22Rv1 (cell line): ENCODE measurements around the gene FPR1.

Source experiments
- CTCF ChIP-seq: fragments of 450-650 bp; IDR thresholded peaks from 2 replicates; pipeline ENCODE4 v1.5.1; 2017; ENCODE audit warnings: mild to moderate bottlenecking
- ZFX ChIP-seq: fragments of 450-650 bp; IDR thresholded peaks from 2 replicates; pipeline ENCODE4 v1.6.1; 2017; ENCODE audit warnings: antibody characterized with exemption, borderline replicate concordance

GRCh38 chr19:51711702-51712101 lies 40.0 kb downstream of the FPR1 start:
- no peak for TF ChIP-seq CTCF
- TF ChIP-seq ZFX = no peak
